Measurements from ENCODE around the gene ASGR2.

DNA sequence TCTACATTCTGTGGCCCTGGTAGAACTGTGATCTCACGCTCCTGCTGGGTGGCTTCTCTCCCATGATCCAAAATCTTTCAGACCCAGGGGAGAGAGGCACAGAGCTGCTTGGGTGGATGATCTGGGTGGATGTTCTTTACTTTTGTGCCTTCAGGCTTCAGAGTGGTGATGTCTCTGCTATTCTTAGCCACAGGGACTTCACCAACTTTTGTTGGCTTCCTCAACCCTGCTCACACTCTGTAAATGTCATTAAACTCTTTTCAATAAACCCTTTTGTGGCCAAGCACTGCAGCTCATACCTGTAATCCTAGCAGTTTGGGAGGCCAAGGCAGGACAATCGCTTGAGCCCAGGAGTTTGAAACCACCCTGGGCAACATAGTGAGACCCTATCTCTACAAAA is 42.2 kb downstream of the ASGR2 start:
- TF ChIP-seq, protein P1, sequence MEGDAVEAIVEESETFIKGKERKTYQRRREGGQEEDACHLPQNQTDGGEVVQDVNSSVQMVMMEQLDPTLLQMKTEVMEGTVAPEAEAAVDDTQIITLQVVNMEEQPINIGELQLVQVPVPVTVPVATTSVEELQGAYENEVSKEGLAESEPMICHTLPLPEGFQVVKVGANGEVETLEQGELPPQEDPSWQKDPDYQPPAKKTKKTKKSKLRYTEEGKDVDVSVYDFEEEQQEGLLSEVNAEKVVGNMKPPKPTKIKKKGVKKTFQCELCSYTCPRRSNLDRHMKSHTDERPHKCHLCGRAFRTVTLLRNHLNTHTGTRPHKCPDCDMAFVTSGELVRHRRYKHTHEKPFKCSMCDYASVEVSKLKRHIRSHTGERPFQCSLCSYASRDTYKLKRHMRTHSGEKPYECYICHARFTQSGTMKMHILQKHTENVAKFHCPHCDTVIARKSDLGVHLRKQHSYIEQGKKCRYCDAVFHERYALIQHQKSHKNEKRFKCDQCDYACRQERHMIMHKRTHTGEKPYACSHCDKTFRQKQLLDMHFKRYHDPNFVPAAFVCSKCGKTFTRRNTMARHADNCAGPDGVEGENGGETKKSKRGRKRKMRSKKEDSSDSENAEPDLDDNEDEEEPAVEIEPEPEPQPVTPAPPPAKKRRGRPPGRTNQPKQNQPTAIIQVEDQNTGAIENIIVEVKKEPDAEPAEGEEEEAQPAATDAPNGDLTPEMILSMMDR (IDR thresholded peaks at IDR 0.05) = no peak
- no peak for TF ChIP-seq POLR2A (IDR thresholded peaks at IDR 0.05)
- TF ChIP-seq POLR2AphosphoS5 (IDR thresholded peaks at IDR 0.05) = no peak
